D721Med (cell line): ENCODE data around the gene ACOT7.

Experiments used
- DNase-seq: peaks from one replicate; pipeline ENCODE4 v3.0.0; 2011; ENCODE audit warnings: low spot score; ENCODE audit not compliant: insufficient read length
- FAIRE-seq: peaks from 2 replicates; lab custom pipeline; 2011; peaks lifted over from hg19 to GRCh38; lab: Jason Lieb, UNC
- TF ChIP-seq, protein P1 (sequence below): IDR thresholded peaks from 2 replicates; pipeline ENCODE4 v1.5.1; 2012; ENCODE audit warnings: mild to moderate bottlenecking, control low read depth; ENCODE audit not compliant: insufficient read depth; ENCODE audit errors: missing control alignments

ACOT7 gene

DNA sequence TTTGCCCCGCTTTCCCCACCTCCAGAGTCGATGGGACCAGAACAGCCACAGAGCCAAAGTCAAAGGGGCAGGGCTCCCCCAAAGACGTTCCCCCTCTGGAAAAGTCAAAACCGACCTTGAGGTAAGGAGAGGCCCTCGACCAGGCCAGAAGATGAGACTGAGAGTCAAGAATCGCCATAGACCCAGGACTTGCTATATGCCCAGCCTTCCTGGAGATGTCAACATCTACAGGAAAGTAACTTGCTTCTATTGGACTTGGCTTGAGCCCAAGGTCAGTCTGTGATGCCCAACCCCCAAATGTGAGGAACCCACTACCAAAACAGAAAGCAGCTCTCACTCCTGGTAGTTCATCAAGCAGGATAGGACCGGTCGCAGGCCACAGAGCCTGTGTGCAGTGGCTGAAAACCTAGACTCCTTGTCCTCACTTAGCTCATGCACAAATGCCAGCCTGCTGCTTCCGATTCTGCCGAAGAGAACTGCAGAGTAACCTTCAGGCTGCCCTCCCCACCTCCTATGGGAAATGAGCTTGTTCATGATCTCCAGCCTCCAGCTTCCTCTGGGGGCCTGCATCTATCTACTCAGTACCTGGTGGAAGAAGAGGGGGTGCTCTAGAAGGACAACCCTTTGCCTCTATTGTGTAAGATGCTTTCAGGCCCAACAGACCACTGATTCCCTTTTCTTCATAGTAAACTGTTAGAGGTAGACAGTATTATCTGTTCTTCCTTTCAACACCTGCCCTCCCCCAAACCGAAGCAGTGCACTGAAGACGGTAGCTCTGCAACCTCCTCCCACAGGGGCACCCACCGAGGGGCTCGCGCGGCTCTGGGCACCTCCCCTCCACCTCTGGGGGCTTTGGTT, 1.4 kb downstream of the ACOT7 start:
- TF ChIP-seq, protein P1, sequence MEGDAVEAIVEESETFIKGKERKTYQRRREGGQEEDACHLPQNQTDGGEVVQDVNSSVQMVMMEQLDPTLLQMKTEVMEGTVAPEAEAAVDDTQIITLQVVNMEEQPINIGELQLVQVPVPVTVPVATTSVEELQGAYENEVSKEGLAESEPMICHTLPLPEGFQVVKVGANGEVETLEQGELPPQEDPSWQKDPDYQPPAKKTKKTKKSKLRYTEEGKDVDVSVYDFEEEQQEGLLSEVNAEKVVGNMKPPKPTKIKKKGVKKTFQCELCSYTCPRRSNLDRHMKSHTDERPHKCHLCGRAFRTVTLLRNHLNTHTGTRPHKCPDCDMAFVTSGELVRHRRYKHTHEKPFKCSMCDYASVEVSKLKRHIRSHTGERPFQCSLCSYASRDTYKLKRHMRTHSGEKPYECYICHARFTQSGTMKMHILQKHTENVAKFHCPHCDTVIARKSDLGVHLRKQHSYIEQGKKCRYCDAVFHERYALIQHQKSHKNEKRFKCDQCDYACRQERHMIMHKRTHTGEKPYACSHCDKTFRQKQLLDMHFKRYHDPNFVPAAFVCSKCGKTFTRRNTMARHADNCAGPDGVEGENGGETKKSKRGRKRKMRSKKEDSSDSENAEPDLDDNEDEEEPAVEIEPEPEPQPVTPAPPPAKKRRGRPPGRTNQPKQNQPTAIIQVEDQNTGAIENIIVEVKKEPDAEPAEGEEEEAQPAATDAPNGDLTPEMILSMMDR: no peak
- FAIRE-seq (no peak), DNase-seq (no peak)

DNA sequence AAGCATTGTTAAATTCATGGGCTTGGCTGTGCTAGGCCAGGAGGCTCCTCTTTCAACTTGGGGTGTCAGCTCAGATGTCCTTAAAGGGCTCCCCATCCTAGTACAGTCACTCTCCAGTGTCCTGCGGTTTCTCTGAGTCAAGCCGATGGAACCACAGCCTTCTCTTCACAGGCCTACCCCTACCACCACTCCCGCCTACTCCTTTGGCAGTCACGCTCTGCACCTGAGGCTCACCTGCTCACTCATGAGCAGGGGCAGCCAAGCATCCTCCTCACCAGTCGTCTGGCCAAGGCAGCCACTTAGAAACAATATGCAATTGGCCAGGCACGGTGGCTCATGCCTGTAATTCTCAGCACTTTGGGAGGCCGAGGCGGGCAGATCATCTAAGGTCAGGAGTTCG, 3.6 kb downstream of the ACOT7 start:
- FAIRE-seq (no peak), DNase-seq (no peak)
- TF ChIP-seq, protein P1: no peak

DNA sequence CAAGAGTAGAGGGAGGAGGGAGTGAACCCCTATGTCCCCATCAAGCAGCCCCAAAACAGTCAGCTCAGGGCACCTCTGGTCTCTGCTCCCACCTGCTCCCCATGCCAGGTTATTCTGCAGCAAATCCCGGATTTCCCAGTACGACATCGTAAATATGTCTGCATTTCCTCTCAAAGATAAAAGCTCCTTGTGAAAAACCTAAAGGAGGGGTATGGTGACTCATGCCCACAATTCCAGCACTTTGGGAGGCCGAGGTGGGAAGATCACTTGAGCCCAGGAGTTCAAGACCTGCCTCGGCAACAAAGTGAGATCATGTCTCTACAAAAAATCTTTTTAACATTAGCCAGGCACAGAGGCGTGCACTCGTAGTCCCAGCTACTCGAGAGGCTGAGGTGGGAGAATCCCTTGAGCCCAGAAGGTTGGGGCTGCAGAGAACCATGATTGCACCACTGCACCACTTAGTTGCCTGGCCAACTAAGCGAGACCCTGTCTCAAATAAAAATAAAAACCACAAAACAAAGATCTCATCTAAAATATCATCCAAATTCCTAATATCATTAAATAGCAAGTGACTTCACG, 7.1 kb downstream of the ACOT7 start:
- TF ChIP-seq, protein P1: no peak
- FAIRE-seq (no peak), DNase-seq (no peak)

DNA sequence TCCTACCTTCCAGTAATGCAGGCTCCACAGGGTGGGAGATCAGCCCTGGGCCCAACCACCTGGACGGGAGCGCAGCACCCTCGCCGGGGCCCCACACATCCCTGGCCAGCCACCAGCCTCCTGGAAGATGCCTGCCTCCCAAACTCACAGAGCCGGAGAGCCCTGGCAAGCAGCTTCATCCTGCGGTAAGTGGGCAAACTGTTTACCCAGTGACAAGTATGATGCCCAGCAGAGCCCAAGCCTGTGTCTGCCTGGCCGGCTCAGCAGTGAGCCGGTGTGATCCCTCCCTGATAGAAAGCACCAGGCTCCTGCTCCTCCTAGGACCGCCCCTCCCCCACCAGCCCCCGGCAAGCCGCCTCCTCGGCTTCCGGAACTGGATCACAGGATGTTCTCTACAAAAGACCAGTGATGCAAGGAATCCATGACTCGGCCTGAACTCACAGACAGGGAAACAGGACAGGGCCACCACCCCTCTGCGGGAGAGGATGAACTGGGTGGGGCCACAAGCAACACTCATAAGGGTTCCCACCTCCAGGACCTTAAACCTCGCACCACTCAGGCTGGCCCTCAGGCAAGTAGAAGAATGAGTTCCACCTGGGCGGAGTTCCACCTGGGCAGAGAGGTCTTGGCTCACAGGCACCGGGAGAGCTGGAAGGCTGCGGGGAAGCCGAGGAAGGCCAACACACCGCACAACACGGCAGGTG, 7.9 kb downstream of the ACOT7 start:
- no peak for FAIRE-seq
- DNase-seq: no peak
- TF ChIP-seq, protein P1: no peak

DNA sequence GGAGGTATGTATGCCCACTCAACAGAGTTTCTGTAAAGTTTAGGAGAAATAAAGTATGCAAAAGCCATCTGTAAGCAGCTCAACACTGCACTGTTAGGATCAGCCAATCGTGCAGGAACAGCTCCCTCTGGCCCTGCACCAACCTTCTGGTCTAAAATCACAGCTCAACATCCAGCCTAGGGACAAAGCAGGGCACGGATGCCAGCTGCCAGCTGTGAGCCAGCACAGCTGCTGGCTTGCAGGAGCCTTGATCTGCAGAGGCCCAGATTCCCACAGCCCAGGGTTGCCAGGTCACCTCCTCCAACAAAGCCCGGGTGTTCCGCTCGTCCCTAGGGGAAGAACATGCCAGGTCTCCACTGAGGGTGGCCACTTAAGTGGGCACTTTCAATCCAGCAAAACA, 8.6 kb downstream of the ACOT7 start:
- TF ChIP-seq, protein P1: no peak

DNA sequence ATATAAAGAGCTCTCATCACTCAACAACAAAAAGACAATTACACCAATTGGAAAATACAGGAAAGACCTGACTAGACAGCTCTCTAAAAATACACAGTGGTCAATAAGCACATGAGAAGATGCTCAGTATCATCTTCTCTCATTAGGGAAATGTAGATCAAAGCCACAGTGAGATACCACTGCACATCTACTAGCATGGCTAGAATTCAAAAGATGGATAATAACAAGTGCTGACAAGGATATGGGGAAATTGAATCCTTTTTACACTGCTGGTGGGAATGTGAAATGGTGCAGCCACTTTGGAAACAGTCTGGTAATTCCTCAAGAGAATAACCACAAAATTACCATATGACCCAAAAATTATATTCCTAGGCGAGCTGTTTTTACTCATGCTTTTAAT, 9.4 kb downstream of the ACOT7 start:
- FAIRE-seq (no peak), DNase-seq (no peak)
- TF ChIP-seq, protein P1: no peak

More for the DNA sequence above, 8.6 kb downstream of the ACOT7 start:
- DNase-seq (no peak), FAIRE-seq (no peak)

DNA sequence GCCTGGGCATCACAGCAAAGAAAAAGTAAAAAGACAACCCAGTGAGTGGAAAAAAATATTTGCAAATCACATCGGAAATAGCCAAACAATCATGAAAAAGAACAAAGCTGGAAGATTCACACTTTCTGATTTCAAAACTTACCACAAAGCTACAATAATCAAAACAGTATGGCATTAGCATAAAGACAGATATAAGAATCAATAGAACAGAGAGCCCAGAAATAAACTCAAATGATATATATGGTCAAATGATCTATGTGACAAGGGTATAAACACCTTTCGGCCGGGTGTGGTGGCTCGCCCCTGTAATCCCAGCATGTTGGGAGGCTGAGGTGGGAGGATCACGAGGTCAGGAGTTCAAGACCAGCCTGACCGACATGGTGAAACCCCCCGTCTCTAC, 13.5 kb downstream of the ACOT7 start:
- TF ChIP-seq, protein P1: no peak
- FAIRE-seq (no peak), DNase-seq (no peak)
